Smooth muscle cell (in vitro differentiated cells): ENCODE measurements around the gene SHD. TPM values are rescaled to one million over a fixed set of nuclear protein-coding genes. Genes with fewer than 3 reads are reported as not detected.

ENCODE experiments used
- DNase-seq: peaks from one replicate; lab custom pipeline; 2025; ENCODE audit not compliant: unreplicated experiment; lab: John Stamatoyannopoulos, UW
- H2AFZ ChIP-seq: fragments of 200-600 bp; sonication (generic); 2 replicates; pipeline ENCODE4 v1.6.0; 2016; ENCODE audit warnings: antibody characterized with exemption, low read depth, mild to moderate bottlenecking
- H3F3A ChIP-seq: fragments of 200-600 bp; sonication (generic); 2 replicates; pipeline ENCODE4 v1.6.0; 2017; ENCODE audit warnings: antibody characterized with exemption, low read depth
- H3K27ac ChIP-seq: fragments of 200-600 bp; sonication (generic); 2 replicates; pipeline ENCODE4 v1.5.1; 2016; ENCODE audit warnings: low read depth, mild to moderate bottlenecking
- H3K27me3 ChIP-seq: fragments of 200-600 bp; sonication (generic); 2 replicates; pipeline ENCODE4 v1.6.1; 2016; ENCODE audit warnings: low read depth, mild to moderate bottlenecking
- H3K36me3 ChIP-seq: fragments of 200-600 bp; sonication (generic); 2 replicates; pipeline ENCODE4 v1.5.1; 2016; ENCODE audit warnings: low read depth
- H3K4me1 ChIP-seq: fragments of 200-600 bp; sonication (generic); 2 replicates; pipeline ENCODE4 v1.5.1; 2016; ENCODE audit warnings: low read depth
- H3K4me2 ChIP-seq: fragments of 200-600 bp; sonication (generic); 2 replicates; pipeline ENCODE4 v1.6.0; 2016; ENCODE audit warnings: mild to moderate bottlenecking
- H3K4me3 ChIP-seq: fragments of 200-600 bp; sonication (generic); 2 replicates; pipeline ENCODE4 v1.5.1; 2016; ENCODE audit warnings: mild to moderate bottlenecking
- H3K79me2 ChIP-seq: fragments of 200-600 bp; sonication (generic); 2 replicates; pipeline ENCODE4 v1.6.0; 2016; ENCODE audit warnings: low read depth, mild to moderate bottlenecking
- H3K9ac ChIP-seq: fragments of 200-600 bp; sonication (generic); 2 replicates; pipeline ENCODE4 v1.6.0; 2016; ENCODE audit warnings: low read depth
- H3K9me3 ChIP-seq: fragments of 200-600 bp; sonication (generic); replicated peaks from 2 replicates; pipeline ENCODE4 v1.5.1; 2016; ENCODE audit warnings: low read depth
- H4K20me1 ChIP-seq: fragments of 200-600 bp; sonication (generic); 2 replicates; pipeline ENCODE4 v1.6.0; 2016; ENCODE audit warnings: low read depth
- WGBS: methylation state at CpG from one replicate; pipeline ENCODE4 v1.1.7; 2016; ENCODE audit warnings: low lambda C conversion rate; 5-methylcytosine and 5-hydroxymethylcytosine counted together
- polyA plus RNA-seq: library from polyadenylated mRNA; unstranded; fragments of >200 nt; fragmentation: Nextera tagmentation; extraction: Ambion mirVana; gene quantifications from 2 replicates; pipeline ENCODE4 v1.2.1, GENCODE V29; 2016
- total RNA-seq: library from RNA; depleted of rRNA; stranded (reverse); fragments of >200 nt; gene quantifications from 2 replicates; pipeline ENCODE4 v1.2.3, GENCODE V29; 2014
- TF ChIP-seq, protein P1 (sequence below): fragments of 200-600 bp; sonication (generic); IDR thresholded peaks from 2 replicates; pipeline ENCODE4 v1.5.1; 2017; ENCODE audit warnings: borderline replicate concordance, mild to moderate bottlenecking, antibody characterized with exemption; ENCODE audit not compliant: insufficient read depth, poor library complexity, severe bottlenecking

Gene SHD
- total and polyA plus RNA-seq, 2 experiments from 2014 or later: not detected

DNA sequence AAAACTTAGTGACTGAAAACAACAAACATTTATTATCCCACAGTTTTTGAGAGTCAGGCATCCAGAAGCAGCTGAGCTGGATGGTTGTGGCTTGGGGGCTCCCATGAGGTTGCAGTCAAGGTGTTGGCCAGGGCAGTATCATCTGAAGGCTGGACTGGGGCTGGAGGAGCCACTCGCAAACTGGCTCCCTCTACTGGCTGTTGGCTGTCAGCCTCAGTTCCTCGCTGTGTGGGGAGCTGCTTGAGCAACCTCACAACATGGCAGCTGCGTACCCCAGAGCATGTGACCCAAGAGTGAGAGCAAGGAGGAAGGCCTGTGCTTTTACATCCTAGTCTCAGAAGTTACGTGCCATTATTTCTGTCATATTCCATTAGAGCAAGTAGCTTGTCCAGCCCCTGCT lies 22.5 kb upstream of the SHD start:
- no peaks in the 10 kb centered on the region for H3K9me3 ChIP-seq
- no peaks in the 10 kb centered on the region for H3K27me3 ChIP-seq
- no peak overlapping the region for H2AFZ ChIP-seq
- H3F3A ChIP-seq: no peaks in the 10 kb centered on the region
- WGBS: 97% methylated on average over 4 of the region's 4 CpGs
- no peaks in the 10 kb centered on the region for H4K20me1 ChIP-seq
- no peak overlapping the region for H3K4me2 ChIP-seq
- no peaks in the 10 kb centered on the region for H3K79me2 ChIP-seq
- no peak for DNase-seq
- TF ChIP-seq, protein P1, sequence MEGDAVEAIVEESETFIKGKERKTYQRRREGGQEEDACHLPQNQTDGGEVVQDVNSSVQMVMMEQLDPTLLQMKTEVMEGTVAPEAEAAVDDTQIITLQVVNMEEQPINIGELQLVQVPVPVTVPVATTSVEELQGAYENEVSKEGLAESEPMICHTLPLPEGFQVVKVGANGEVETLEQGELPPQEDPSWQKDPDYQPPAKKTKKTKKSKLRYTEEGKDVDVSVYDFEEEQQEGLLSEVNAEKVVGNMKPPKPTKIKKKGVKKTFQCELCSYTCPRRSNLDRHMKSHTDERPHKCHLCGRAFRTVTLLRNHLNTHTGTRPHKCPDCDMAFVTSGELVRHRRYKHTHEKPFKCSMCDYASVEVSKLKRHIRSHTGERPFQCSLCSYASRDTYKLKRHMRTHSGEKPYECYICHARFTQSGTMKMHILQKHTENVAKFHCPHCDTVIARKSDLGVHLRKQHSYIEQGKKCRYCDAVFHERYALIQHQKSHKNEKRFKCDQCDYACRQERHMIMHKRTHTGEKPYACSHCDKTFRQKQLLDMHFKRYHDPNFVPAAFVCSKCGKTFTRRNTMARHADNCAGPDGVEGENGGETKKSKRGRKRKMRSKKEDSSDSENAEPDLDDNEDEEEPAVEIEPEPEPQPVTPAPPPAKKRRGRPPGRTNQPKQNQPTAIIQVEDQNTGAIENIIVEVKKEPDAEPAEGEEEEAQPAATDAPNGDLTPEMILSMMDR: no peak
- H3K9ac ChIP-seq: no peak overlapping the region
- H3K4me1 ChIP-seq: no peaks in the 10 kb centered on the region
- no peak overlapping the region for H3K4me3 ChIP-seq
- H3K36me3 ChIP-seq: peaks cover 12% of the 10 kb centered on the region
- H3K27ac ChIP-seq: no peak overlapping the region

DNA sequence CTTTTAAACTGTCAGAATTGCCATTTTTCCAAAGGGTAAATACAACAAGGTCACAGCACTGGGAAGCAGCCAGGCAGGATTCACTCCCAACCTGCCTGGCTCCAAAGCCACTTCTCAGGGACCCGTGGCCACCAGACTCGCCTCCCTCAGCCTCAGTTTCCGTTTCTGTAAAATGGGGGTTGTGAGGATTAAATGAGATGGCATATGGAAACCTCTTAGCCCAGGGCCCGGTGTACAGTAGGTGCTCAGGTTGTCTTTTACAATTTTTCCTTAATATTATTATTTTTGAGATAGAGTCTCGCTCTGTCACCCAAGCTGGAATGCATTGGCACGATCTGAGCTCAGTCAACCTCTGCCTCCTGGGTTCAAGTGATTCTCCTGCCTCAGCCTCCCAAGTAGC lies 22.0 kb upstream of the SHD start:
- no peaks in the 10 kb centered on the region for H3K4me1 ChIP-seq
- H3K4me3 ChIP-seq: no peak overlapping the region
- no peak overlapping the region for H3K9ac ChIP-seq
- no peak for DNase-seq
- H3K27me3 ChIP-seq: no peaks in the 10 kb centered on the region
- no peak overlapping the region for H3K4me2 ChIP-seq
- no peak overlapping the region for H3K27ac ChIP-seq
- TF ChIP-seq, protein P1: no peak
- no peaks in the 10 kb centered on the region for H3F3A ChIP-seq
- peaks cover 12% of the 10 kb centered on the region for H3K36me3 ChIP-seq
- H4K20me1 ChIP-seq: no peaks in the 10 kb centered on the region
- H2AFZ ChIP-seq: no peak overlapping the region
- 86% methylated on average over 6 of the region's 6 CpGs for WGBS
- H3K9me3 ChIP-seq: no peaks in the 10 kb centered on the region
- no peaks in the 10 kb centered on the region for H3K79me2 ChIP-seq

- Histone ChIP-seq H3K36me3 (peaks cover 11% of the 10 kb centered on the region), H3K9me3 (no peaks in the 10 kb centered on the region), H4K20me1 (no peaks in the 10 kb centered on the region), H3K4me3 (no peak overlapping the region), H3K9ac (no peak overlapping the region), H2AFZ (no peak overlapping the region), H3K4me2 (no peak overlapping the region), H3K4me1 (no peaks in the 10 kb centered on the region), H3K27me3 (no peaks in the 10 kb centered on the region), H3K79me2 (no peaks in the 10 kb centered on the region), H3F3A (no peaks in the 10 kb centered on the region), H3K27ac (no peak overlapping the region)
- TF ChIP-seq, protein P1: no peak
- no peak for DNase-seq
- WGBS: 99% methylated on average over 28 of the region's 28 CpGs
These were observed 20.9 kb upstream of the SHD start for GRCh38 chr19:4258181-4258580.

DNA sequence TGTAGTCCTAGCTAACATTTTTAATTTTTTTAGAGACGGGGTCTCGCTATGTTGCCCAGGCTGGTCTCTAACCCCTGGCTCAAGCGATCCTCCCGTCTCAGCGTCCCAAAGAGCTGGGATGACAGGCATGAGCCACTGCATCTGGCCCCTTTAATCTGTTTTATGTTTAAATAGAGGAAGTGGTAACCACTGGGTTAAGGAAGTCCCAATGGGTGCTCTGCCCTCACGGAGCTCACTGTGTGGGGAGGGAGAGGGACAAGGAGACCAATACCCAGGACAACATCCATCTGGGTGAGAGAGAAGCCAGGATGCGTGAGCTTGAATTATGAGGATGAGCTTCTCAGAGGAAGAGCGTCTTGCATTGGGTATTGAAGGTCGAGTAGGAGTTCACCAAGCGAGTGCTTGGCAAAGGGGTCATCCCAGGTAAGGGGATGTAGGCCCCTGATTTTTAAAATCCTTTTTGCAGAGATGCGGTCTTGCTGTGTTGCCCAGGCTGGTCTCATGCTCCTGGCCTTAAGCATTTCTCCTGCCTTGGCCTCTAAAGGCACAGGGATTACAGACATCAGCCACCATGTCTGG lies 18.4 kb upstream of the SHD start:
- Histone ChIP-seq H3K4me3 (no peak overlapping the region), H3K9me3 (no peaks in the 10 kb centered on the region), H3K36me3 (no peaks in the 10 kb centered on the region), H3K9ac (no peak overlapping the region), H3K4me1 (no peaks in the 10 kb centered on the region), H3K27me3 (no peaks in the 10 kb centered on the region), H3F3A (no peaks in the 10 kb centered on the region), H3K4me2 (no peak overlapping the region), H3K27ac (no peak overlapping the region), H4K20me1 (no peaks in the 10 kb centered on the region), H2AFZ (no peak overlapping the region), H3K79me2 (no peaks in the 10 kb centered on the region)
- no peak for DNase-seq
- TF ChIP-seq, protein P1: no peak
- WGBS: 94% methylated on average over 11 of the region's 11 CpGs
